PFSK-1 (cell line): ENCODE results near the gene TENT4B.

Experiments used
- FOXP2 ChIP-seq: optimal IDR thresholded peaks from 2 replicates; pipeline ENCODE3; 2011; ENCODE audit warnings: borderline replicate concordance, control low read depth, inconsistent platforms; ENCODE audit not compliant: insufficient read depth; ENCODE audit errors: extremely low read length, extremely low read depth
- POLR2AphosphoS5 ChIP-seq: IDR thresholded peaks from 2 replicates; pipeline ENCODE4 v1.6.1; 2012; ENCODE audit warnings: low read depth, mild to moderate bottlenecking, control low read depth, low read length, moderate library complexity
- SIN3A ChIP-seq: IDR thresholded peaks from 2 replicates; pipeline ENCODE4 v1.6.1; 2012; ENCODE audit warnings: mild to moderate bottlenecking, low read length, moderate library complexity, borderline replicate concordance; ENCODE audit not compliant: insufficient read depth
- TAF1 ChIP-seq: IDR thresholded peaks from 2 replicates; pipeline ENCODE4 v1.6.1; 2012; ENCODE audit warnings: low read length, control low read depth, borderline replicate concordance; ENCODE audit not compliant: insufficient read depth
- TF ChIP-seq, protein P1 (sequence below), 2 experiments: IDR thresholded peaks; 2 replicates each; pipeline versions ENCODE4 v1.6.1 to v1.8.0; 2011 to 2012; ENCODE audit warnings: low read depth in 2 of 2, low read length in 2 of 2, control low read depth in 1 of 2, inconsistent platforms in 1 of 2, mild to moderate bottlenecking in 1 of 2, moderate library complexity in 1 of 2; ENCODE audit not compliant: insufficient read depth in 1 of 2

TENT4B gene

DNA sequence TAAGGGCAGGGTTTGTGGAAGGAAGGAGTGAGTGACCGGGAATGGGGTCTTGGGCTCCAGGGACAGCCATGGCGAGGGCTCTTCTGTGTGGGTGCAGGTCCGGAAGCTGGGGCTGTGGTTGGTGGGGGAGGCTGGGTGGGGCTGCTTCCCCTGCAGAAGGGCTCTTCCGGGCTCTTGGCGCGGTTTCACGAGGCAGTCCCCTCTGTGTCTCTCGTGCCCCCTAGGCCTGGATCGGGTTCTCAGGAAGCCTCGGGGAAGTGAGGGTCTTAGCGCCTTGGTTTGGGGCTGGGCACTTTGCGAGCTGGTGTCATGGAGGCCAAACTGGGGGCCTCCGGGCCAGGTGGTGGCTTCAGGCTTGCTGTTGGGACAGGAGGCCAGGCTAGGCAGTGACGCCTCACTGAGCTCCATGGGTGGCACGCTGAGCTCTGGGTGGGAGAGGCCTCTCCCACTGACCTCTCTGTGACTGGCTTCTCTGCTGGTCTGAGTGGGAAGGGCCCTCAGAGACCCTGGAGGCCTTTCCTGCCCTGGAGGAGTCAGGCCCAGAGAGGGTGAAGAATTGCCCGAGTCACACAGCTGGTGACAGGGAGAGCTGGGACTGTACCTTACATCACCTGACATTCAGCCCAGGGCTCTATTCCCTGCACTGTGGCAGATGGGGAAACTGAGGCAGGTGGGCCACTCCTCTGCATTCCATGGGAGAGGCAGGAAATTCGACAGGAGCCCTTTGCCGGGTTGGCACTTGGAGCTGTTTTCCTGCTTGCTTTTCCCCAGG lies 121.4 kb downstream of the TENT4B start:
- TF ChIP-seq TAF1 (no peak), POLR2AphosphoS5 (no peak), FOXP2 (no peak), SIN3A (no peak)
- TF ChIP-seq, protein P1, sequence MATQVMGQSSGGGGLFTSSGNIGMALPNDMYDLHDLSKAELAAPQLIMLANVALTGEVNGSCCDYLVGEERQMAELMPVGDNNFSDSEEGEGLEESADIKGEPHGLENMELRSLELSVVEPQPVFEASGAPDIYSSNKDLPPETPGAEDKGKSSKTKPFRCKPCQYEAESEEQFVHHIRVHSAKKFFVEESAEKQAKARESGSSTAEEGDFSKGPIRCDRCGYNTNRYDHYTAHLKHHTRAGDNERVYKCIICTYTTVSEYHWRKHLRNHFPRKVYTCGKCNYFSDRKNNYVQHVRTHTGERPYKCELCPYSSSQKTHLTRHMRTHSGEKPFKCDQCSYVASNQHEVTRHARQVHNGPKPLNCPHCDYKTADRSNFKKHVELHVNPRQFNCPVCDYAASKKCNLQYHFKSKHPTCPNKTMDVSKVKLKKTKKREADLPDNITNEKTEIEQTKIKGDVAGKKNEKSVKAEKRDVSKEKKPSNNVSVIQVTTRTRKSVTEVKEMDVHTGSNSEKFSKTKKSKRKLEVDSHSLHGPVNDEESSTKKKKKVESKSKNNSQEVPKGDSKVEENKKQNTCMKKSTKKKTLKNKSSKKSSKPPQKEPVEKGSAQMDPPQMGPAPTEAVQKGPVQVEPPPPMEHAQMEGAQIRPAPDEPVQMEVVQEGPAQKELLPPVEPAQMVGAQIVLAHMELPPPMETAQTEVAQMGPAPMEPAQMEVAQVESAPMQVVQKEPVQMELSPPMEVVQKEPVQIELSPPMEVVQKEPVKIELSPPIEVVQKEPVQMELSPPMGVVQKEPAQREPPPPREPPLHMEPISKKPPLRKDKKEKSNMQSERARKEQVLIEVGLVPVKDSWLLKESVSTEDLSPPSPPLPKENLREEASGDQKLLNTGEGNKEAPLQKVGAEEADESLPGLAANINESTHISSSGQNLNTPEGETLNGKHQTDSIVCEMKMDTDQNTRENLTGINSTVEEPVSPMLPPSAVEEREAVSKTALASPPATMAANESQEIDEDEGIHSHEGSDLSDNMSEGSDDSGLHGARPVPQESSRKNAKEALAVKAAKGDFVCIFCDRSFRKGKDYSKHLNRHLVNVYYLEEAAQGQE (IDR thresholded peaks at IDR 0.05; ENCODE audit: insufficient read depth in 1 of 2, low read depth in 2 of 2, low read length in 2 of 2), result no peak

GRCh38 chr16:50275098-50275415 lies 122.0 kb downstream of the TENT4B start:
- no peak for TF ChIP-seq TAF1
- TF ChIP-seq, protein P1 (IDR thresholded peaks at IDR 0.05; ENCODE audit: insufficient read depth in 1 of 2, low read depth in 2 of 2, low read length in 2 of 2), result no peak
- no peak for TF ChIP-seq FOXP2

DNA sequence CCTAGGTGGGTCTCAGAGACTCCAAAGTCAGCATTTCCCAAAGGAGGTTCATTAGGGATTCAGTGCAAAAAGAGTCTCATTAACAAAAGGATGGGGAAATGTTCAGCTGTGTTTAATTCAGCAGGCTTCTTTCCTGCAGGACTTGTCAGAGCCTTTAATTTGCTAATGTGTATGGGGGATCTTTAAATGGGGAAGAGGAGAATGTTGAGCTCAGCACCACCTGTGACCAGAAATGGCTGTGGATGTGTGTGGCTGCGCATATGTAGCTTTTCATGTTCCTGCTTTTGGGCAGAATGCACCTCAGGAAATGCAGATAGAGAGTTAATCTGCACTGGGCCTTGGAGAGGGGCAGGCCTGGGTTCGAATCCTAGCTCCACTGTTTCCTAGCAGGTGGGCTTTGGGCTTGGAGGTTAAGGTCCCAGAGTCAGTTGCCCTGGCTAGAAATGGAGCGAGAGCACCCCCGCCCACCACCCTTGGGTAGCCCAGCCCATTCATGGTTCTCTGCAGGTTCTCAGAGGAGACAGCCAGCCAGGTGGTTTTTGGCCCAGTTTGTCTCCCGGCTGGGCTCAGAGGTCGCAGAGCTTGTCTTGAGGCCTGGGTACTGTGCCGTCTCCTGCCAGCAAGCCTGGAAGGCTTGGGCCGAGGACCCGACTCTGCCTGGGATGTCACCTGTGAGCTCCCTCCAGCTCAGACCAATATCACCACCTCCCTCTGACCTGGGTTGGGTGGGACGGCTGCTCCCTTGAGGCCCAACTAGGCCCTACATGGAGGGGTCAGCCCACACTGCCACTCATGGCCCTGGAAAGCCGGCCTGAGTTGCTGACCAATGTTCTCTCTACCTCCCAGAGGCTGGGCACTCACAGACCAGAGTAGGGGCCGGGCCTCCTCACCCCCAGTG lies 122.6 kb downstream of the TENT4B start:
- TF ChIP-seq FOXP2 (no peak), SIN3A (no peak), POLR2AphosphoS5 (no peak), TAF1 (no peak)
- TF ChIP-seq, protein P1 (IDR thresholded peaks at IDR 0.05; ENCODE audit: insufficient read depth in 1 of 2, low read depth in 2 of 2, low read length in 2 of 2), result no peak

DNA sequence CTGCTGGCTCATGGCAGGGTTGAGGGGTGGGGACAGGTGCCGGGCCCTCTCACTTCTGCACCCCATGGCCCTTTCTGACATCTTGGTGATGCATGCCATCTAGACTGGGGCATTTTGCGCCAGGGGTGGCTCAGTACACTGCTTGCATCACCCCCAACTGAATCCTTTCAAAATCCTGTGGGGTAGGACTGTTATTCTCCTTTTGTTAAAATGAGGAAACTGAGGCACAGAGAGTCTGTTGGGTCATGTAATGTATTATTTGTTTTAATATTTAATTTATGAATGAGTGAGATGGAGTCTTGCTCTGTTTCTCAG lies 123.2 kb downstream of the TENT4B start:
- TF ChIP-seq, protein P1 (IDR thresholded peaks at IDR 0.05; ENCODE audit: insufficient read depth in 1 of 2, low read depth in 2 of 2, low read length in 2 of 2), result no peak
- no peak for TF ChIP-seq SIN3A
- no peak for TF ChIP-seq TAF1
- TF ChIP-seq POLR2AphosphoS5, result no peak
- TF ChIP-seq FOXP2, result no peak
